Measurements from ENCODE around the gene ACVRL1. TPM values are rescaled to one million over a fixed set of nuclear protein-coding genes. Genes with fewer than 3 reads are reported as not detected.

ACVRL1 gene
- total RNA-seq = 10 to 100 TPM in 3 of 4 donors, 1 to 10 TPM in 1; 2.0 to 71.3 (median 14.5) TPM

GRCh38 chr12:51907083-51907855 is at the start of gene ACVRL1:
ACVRL1 (plus strand) TSS chr12:51907504; CDS start chr12:51912475, 4,971 bp downstream.
- peaks cover 0 to 45% (median 4%) of the 10 kb centered on the region in 4 donors for H3K27me3 ChIP-seq
- WGBS, 2 donors = 2% methylated on average over 12 of the region's 74 CpGs; no CpG with 5 or more reads in 1 of the 2 donors
- no peaks in the 10 kb centered on the region for H3K36me3 ChIP-seq
- H3K4me1 ChIP-seq = peaks cover 25 to 64% (median 34%) of the 10 kb centered on the region in 3 donors
- peak within 1 kb of the TSS; percentile 80 to 95 (median 88) for H3K27ac ChIP-seq
- TF ChIP-seq POLR2A (IDR thresholded peaks at IDR 0.05) (peak in 2 of 4 donors; percentile 20 to 28), CTCF (IDR thresholded peaks at IDR 0.05) (no peak)
- intact Hi-C loops (cut with DNase I) = no loop called here
- no peaks in the 10 kb centered on the region for H3K9me3 ChIP-seq
- peak within 1 kb of the TSS; percentile 31 to 77 (median 47) for H3K4me3 ChIP-seq
- DNase-seq = no peak

GRCh38 chr12:51860986-51861385 is 46.3 kb upstream of the ACVRL1 start:
- 87 to 88% methylated on average over 3 of the region's 3 CpGs for WGBS, 2 donors
- Histone ChIP-seq H3K27me3 (peaks cover 0 to 75% (median 8%) of the 10 kb centered on the region in 4 donors), H3K4me3 (no peak overlapping the region), H3K27ac (no peak overlapping the region), H3K4me1 (peaks cover 11 to 22% (median 13%) of the 10 kb centered on the region in 3 donors), H3K36me3 (no peaks in the 10 kb centered on the region), H3K9me3 (no peaks in the 10 kb centered on the region)
- DNase-seq = no peak
- TF ChIP-seq POLR2A (IDR thresholded peaks at IDR 0.05) (no peak), CTCF (IDR thresholded peaks at IDR 0.05) (no peak)
- intact Hi-C loops (cut with DNase I) = no loop called here

- TF ChIP-seq CTCF (IDR thresholded peaks at IDR 0.05) = no peak
- no peak for TF ChIP-seq POLR2A (IDR thresholded peaks at IDR 0.05)
- Histone ChIP-seq H3K4me1 (peaks cover 11 to 19% (median 13%) of the 10 kb centered on the region in 3 donors), H3K36me3 (no peaks in the 10 kb centered on the region), H3K27ac (no peak overlapping the region), H3K4me3 (no peak overlapping the region), H3K9me3 (no peaks in the 10 kb centered on the region), H3K27me3 (peaks cover 0 to 77% (median 8%) of the 10 kb centered on the region in 4 donors)
- DNase-seq = no peak
- intact Hi-C loops (cut with DNase I) = no loop called here
- 75% methylated on average over 4 of the region's 4 CpGs for WGBS, 2 donors
These were observed 44.4 kb upstream of the ACVRL1 start for GRCh38 chr12:51862947-51863346.

GRCh38 chr12:51863363-51863932 is 43.9 kb upstream of the ACVRL1 start:
- Histone ChIP-seq H3K27ac (no peak overlapping the region), H3K27me3 (peaks cover 0 to 82% (median 8%) of the 10 kb centered on the region in 4 donors), H3K9me3 (no peaks in the 10 kb centered on the region), H3K4me3 (peak overlapping the region in 3 of 4 donors; percentile 31 to 61 (median 43)), H3K36me3 (no peaks in the 10 kb centered on the region), H3K4me1 (peaks cover 11 to 20% (median 13%) of the 10 kb centered on the region in 3 donors)
- DNase-seq = no peak
- intact Hi-C loops (cut with DNase I) = no loop called here
- TF ChIP-seq CTCF (IDR thresholded peaks at IDR 0.05) = no peak
- TF ChIP-seq POLR2A (IDR thresholded peaks at IDR 0.05) = no peak
- 0 to 25% methylated on average over 2 of the region's 17 CpGs for WGBS, 2 donors
